ENCODE results near the gene ARRDC1.

GRCh38 chr9:137613738-137614523 is 8.4 kb downstream of the ARRDC1 start:
- TF ChIP-seq POLR2A (IDR thresholded peaks at IDR 0.05; ENCODE audit: low read length) (no peak), EP300 (IDR thresholded peaks at IDR 0.05) (no peak), BCL3 (IDR thresholded peaks at IDR 0.05) (no peak), CTCF (IDR thresholded peaks at IDR 0.05) (no peak), RARB (CRISPR knock-in tag; IDR thresholded peaks at IDR 0.05) (no peak), SREBF2 (IDR thresholded peaks at IDR 0.05) (no peak), JUN (IDR thresholded peaks at IDR 0.05) (no peak), MAX (IDR thresholded peaks at IDR 0.05) (no peak), HDAC2 (IDR thresholded peaks at IDR 0.05) (no peak), USF2 (IDR thresholded peaks at IDR 0.05) (no peak)

Measured in A549 (cell line).